Stimulated activated CD4-positive, alpha-beta T cell treated with anti-CD3 and anti-CD28 coated beads, Interleukin-4, amount 100 ng/mL, for 48 hours (primary cell): Measurements from ENCODE around the gene OR6J1.
"Not testable (repeated sequence)": the region's sequence is repeated elsewhere in the genome, so short reads cannot be mapped to it uniquely, and the experiment has no call there.

Experiments
- DNase-seq, 2 donors: peaks; one replicate each; pipeline ENCODE4 v3.0.0-alpha.2; 2020; ENCODE audit warnings: low read depth in 2 of 2

The OR6J1 gene

GRCh38 chr14:22606380-22606779 is 37.8 kb downstream of the OR6J1 start:
- DNase-seq, result no peak

- DNase-seq, result no peak
These were observed 41.3 kb downstream of the OR6J1 start for GRCh38 chr14:22602862-22603261.

GRCh38 chr14:22601996-22602395 is 42.2 kb downstream of the OR6J1 start:
- DNase-seq, result no peak

GRCh38 chr14:22601456-22601855 is 42.7 kb downstream of the OR6J1 start:
- DNase-seq, result no peak

GRCh38 chr14:22600027-22600426 is 44.1 kb downstream of the OR6J1 start:
- no peak for DNase-seq

- DNase-seq, result no peak
These were observed 44.8 kb downstream of the OR6J1 start for GRCh38 chr14:22599349-22599748.

- no peak for DNase-seq
These were observed 45.3 kb downstream of the OR6J1 start for GRCh38 chr14:22598896-22599244.

- DNase-seq, result peak; percentile 33 to 44
These were observed 45.9 kb downstream of the OR6J1 start, which contains the start of gene ABHD4 for GRCh38 chr14:22598099-22598895. ABHD4 (plus strand) TSS chr14:22598300; CDS start chr14:22598307, 7 bp downstream.

- no peak for DNase-seq
These were observed 46.4 kb downstream of the OR6J1 start for GRCh38 chr14:22597771-22598098.

- DNase-seq, result no peak
These were observed 46.9 kb downstream of the OR6J1 start for GRCh38 chr14:22597265-22597664.

- DNase-seq, result no peak
These were observed 47.7 kb downstream of the OR6J1 start for GRCh38 chr14:22596354-22596879.

GRCh38 chr14:22594156-22594716 is 49.9 kb downstream of the OR6J1 start:
- DNase-seq, result no peak

- DNase-seq, result no peak
These were observed 50.6 kb downstream of the OR6J1 start for GRCh38 chr14:22593601-22594000.

- no peak for DNase-seq
These were observed 51.0 kb downstream of the OR6J1 start for GRCh38 chr14:22593189-22593588.

- DNase-seq, result peak; percentile 97 to 99
These were observed 54.9 kb downstream of the OR6J1 start, which contains the start of gene DAD1 for GRCh38 chr14:22589096-22589839. DAD1 (minus strand) TSS chr14:22589224; CDS start chr14:22589157, 67 bp downstream.

- DNase-seq, result no peak
These were observed 55.5 kb downstream of the OR6J1 start for GRCh38 chr14:22588526-22589095.

- not testable (repeated sequence) for DNase-seq
These were observed 56.3 kb downstream of the OR6J1 start for GRCh38 chr14:22587677-22588422.

GRCh38 chr14:22587247-22587646 is 56.9 kb downstream of the OR6J1 start:
- no peak for DNase-seq

- no peak for DNase-seq
These were observed 60.2 kb downstream of the OR6J1 start for GRCh38 chr14:22583994-22584393.
